Activated CD8-positive, alpha-beta memory T cell treated with anti-CD3 and anti-CD28 coated beads, Interleukin-2, amount 50 U/mL, for 24 hours (primary cell): Measurements from ENCODE around the gene GALNT9.

ENCODE experiments used
- DNase-seq: peaks from one replicate; pipeline ENCODE4 v3.0.0-alpha.2; 2020; ENCODE audit errors: extremely low read depth

GALNT9 gene

DNA sequence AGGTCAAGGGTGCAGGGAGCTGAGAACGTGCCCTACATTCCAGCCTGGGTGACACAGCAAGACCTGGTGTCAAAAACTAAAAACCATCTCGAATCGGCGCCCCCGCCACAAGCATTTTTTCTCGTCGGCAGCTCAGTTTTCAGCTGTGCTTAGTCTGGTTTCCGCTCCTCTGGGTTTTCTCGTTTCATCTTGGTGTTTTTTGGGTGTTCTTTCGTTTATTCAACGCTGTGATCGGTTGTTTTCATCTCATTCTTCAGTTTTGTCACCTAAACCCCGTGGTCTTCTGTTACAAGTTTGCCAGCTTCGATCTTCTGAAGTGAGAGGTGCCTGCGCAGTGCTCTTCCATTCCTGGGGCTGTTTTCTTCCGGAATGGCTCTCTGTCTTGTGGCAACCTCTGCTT is 143.7 kb downstream of the GALNT9 start:
- DNase-seq, result no peak

DNA sequence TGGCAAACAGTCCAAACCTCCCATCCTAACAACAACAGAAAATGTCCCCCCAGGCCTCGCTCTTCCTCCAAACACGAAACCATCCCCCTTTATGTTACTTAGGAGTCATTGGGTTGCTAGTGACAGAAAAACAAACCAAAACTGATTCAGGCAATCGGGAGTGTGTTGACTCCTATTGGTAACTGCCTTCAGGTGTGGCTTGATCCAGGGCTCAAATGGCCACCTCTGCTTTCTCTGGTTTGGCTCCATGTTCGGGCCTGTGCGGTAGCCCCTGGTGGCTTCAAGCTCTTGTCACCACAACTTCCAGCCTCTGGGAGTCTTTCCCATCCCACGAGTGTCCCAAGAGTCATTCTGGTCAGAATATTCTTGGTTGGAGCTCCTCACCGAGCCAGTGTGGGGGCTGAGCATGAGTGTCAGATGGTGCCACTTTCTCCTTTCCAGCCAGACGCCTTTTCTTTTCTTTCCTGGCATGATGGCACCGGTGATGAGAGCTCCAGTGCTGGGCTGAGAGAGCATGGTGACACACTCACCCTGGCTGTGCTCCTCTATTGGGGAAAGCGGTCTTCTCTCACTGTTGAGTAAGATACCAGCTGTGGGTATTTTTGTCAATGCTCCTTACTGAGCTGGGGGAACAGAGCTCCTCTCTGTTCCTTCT is 146.6 kb downstream of the GALNT9 start:
- DNase-seq, result no peak

DNA sequence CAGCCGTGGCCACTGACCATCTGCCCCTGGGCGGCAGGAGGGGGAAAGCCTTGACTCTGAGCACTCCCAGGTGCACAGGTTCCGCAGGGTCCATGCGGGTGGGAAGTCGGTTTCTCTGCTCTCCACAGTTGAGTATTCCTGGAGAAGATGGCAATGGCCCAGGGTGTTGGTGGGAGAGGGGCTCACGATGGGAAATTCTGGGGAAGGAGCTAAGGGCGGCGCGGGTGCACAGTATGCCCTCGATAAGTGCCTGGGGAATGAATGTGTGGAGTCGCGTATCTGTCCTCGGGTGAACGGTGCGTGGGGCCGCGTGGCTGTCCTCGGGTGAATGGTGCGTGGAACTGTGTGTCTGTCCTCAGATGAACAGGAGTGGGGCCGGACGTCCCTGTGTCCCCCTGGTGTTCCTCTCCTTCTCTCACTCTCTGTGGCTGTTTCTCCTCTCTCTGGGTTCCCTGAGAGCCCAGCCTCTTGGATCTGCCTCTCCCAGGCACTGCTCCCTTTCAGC is 147.1 kb downstream of the GALNT9 start:
- no peak for DNase-seq

DNA sequence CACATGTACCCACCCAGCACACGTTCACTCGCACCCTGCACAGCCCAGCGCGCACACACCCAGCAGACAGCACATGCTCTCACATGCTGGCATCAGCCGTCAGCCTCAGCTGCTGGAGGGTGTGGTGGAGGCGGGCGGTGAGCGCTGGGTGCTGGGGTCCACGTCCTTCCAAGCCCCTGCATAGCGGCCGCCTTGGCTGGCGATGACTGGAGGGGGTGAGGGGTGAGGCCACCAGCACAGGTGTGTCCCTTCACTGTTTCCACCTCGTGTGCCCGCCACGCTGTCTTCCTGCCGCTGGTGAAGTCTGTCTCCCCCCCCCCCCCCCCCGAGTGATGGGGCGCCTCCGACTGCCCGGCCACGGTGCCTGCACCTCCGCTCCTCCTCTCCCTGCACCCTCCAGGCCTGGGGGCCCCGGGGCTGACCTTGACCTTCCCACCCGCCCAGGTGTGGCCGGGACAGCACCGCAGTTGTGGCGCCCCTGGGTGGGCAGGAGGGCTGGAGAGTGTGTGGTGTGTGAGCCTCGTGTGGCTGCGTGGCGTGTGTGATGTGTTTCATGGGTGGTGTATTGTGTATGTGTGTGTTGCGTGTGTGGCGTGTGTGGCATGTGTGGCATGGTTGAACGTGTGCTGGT is 147.7 kb downstream of the GALNT9 start:
- no peak for DNase-seq

DNA sequence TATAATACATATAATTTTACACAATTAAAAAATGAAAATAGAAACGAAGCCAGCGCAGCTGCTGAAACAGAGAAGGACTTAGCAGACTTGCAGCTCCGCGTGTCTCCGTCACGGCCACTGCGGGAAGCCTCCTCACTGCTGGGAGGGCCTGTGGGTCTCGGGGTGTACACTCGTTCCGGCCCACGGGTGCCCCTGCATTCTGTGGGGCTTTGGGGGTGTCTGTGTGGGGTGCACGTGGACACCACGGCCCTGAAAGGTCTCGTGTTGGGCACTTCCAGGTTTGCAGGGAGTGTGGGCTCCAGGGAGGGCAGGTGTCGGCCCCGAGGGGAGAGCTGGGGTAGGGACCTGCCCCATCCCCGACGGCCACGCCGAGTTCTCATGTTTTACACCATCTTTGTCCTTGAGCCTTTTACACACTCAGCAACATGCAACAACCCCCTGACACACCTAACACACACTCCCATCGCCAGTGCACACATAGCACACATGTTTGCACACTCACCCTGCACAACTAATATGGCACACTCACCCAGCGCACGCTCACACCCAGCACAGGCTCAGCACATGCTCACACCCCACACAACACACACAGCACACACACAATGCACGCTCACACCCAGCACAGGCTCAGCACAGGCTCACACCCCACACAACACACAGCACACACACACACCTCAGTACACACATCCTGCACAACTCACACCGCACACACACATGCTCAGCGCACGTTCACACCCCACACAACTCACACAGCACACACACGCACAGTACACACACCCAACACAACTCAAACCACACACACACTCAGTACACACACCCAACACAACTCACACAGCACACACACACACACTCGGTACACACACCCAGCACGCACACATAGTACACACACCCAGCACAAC is 148.5 kb downstream of the GALNT9 start:
- no peak for DNase-seq

DNA sequence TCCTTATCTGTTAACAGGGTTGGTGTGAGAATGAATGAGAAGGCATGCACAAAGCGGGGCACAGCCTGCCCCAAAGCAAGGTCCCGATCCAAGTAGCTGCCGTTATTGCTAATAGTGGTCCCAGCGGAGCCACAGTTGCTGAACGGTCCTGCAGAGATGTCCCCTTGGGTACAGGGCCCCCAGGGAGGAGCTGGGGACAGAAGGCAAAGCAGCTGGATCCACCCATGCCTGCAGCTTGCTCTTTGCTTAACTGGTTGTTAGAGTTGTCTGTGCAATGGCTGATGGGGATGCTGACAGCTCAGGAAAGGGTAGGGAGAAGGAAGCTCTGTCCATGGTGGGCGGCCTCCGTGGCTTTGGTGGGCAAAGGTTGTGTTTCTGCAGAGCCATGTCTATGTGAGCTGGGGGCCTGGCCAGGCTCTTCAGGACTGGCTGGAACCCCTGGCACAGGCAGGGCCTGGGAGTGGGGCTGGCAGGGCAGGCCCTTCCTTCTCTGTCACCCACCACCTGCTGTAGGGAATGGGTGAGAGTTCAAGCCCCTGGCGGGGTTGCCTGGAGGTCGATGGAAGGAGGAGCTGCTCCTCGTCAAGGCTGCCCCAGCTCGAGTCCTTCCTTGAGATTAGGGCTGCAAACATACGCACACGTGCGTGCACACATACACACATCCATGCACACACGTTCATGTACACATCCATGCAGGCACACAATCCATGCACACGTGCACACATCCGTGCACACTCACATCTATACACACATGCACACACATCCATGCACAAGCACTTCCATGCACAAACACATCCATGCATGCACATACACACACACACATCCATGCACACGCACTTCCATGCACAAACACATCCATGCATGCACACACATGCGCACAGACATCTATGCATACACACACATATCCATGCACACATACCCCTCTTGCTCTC is 149.7 kb downstream of the GALNT9 start:
- DNase-seq, result no peak

DNA sequence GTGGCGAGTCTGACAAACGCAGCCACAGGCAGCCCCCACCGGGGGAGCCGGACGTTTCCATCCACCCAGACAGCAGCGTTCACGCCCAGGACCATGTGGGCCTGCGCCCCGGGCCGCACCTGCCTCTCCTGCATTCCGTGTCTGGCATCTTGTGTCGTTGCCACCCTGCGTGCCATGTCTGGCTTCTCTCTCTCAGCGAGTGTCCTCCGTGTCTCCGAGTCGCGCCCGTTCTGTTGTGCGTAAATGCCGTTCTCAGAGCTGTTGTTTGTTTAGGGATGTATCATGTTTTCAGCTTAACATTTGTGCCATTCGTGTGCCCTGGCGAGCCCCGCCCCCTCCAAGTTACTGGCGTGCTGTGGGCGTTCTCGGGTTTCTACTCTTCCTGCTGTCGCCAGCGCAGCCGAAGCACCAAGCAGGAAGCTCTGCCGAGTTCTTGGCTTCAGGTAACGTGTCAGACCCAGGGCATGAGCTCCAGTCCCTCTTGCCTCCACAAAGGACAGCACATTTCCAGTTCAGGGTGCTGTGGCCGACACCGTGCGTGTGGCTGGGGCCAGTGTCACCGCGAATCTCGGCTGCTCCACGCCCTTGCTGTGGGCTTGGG is 150.5 kb downstream of the GALNT9 start:
- no peak for DNase-seq

DNA sequence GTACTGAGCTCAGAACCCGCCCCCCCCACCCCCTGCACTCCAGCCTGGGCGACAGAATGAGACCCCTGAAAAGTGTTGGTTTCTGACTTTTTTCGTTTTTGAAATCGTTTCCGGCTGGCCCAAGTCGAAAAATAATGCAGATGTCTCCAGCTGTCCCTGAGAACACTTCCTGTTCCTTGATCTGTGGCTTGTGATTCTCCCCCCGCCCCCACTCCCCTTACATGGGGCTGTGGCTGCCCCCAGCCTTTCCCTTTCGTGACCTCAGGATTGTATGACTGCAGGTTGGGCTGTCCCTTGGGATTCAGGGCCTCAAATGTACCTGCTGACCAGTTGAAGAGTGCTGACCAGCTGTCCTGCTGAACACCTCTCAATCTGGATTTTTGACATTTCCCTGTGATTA is 151.1 kb downstream of the GALNT9 start:
- DNase-seq, result no peak

DNA sequence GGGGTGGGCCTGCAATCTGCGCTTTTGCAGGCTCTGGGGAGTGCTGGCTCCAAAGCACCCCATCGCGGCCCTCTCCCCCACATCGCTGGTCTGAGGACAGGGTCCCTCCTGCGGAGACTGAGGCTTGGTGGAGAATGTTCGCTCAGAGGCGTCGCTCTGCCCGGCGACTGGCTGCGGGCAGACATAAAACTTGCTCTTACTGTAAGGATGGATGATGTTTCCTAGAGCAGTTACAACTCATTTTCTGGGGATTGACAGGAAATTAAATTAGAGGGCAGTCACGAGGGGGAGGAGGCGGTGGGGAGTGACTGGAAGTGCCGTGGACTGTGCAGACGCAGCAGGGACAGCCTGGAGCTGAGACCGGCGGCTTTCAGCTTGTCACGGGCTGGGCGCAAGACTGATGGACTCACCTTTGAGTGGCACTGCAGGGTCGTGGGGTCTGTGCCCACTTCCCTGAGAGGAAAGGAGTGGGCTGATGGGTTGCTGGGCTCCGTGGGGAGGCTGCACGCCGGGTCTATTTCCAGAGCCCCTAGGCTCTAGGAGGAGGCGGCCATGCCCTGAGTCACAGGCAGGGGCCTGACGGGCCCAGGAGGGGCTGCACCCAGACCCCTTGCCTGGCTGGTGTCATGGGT is 152.4 kb downstream of the GALNT9 start:
- DNase-seq, result no peak

DNA sequence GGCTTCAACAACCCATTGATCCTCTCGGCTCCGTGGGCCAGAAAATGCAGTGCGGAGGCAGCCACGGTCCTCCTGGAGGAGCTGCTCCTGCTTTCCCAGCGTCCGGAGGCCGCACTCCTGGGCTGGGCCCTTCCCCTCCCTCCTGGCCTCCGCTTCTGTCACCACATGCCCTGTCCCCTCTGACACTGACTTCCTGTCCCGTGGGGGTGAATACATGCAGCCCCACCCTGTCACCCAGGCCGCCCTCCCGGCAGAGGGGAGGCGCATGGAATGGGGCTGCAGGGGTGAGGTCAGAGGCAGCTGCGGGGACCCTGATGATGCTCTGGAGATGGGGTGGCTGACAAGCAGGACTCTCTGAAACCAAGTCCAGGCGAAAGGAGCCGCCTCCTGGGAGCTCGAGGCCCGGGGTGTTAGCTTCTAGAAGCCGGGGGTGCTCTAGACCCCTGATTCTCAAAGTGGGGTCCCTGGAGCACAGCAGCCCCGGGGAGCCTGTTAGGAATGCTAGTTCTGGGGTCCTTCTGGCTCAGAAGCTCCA is 152.9 kb downstream of the GALNT9 start:
- DNase-seq, result no peak

DNA sequence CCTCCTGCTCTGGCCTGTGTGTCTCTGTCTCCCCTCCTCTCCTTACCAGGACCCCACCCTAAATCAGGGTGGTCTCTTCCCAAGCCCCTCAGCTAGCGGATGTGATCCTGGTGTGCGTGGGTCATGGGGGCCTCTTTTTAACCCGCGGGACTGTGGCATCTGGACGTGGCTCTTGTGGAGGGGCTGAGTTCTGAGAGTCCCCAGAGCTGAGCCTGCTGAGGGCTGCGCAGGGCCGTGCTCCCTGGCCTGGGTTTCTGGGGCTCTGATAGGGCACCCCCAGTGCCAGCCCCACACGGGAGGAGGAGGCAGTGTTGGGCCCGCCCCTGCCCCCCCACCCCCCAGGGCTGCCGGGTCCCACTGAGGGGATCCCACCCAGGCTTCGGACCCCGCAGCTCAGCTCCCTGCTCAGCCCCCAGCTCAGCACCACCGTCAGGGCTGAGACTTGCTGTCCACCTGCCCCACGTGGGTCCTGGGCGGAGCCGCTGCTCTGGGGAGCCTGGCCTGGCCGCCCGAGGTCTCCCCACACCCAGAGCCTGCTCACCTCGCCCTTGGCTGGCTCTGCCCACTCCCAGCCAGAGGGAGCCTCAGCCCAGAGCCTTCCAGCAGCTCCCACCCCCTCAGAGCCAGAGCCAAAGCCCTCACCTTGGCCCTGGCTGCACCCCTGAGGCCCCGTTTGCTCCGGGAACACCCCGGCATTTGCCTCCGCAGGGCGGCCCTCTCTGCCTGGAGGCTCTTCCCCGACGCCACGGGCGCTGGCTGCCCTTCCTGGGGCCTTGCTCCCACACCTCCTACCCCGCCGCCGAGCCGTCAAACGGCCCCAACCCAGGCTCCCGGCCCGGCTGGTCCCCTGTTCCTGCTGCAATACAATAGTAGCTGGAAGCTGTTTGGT is 153.6 kb downstream of the GALNT9 start:
- no peak for DNase-seq

DNA sequence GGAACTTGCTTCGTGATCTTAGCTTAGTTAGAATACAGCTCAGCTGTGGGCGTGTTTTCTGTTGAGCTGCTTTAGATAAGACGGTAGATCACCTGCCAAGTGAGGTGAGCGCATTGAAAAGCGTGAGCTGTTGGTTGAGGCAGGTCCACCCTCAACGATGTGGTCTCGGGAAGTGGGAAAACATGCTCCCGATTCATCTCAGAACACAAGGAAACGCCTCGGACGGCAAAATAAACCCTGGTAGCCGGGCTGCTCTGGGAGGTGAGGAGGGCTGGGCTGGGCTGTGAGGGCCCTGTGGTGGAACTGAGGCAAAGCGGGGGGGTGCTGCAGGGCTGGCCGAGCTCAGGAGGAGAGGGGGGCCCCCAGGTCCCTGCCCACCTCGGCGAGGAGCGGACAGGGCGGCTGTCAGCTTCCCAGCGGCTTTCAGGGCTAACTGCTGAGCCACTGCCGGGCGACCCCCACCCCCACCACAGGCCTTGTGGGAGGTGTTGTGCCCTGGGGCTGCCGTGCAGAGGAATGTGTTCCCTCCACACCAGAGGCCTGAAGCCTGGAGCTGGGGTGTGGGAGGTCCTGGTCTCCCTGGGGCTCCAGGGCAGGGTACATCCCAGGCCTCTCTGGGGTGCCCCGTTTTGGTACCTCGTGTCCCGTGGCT is 154.4 kb downstream of the GALNT9 start:
- no peak for DNase-seq

DNA sequence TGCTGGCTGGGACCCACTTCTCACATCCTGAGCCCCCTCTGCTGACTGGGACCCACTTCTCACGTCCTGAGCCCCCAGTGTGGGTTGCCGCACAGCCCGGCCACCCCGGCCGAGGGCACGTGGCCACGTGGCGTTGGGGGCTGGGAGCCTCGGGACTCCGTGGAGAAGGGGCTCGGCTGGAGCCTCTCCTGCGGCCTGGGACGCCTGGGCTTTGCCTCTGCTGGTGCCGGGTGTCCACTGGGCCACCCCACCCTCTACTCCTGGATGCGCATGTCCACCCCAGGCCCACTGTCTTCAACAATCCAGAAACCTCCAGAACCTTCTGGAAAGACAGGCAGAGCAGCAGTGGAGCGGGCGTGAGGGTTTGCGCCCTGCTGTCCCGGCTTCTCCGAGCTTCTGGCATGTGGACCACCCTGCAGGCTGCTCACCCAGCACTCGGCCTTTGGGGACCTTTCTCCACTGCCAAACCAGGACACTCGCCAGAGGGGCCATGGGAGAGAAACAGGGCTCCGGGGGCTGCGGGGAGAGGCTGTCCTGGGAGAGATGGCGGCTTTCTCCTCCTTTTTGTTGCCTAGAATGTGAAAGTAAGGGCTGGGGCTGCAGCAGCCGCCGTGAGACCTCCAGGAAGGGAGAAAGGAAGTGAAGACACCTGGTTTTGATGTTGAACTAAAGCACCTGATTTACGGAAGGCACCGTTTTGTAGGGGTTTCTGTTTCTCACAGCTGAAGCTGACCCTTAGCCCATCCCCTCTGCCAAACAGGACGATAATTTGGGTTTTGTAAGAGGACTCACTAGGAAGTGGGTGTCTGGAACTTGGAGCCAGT is 155.2 kb downstream of the GALNT9 start:
- DNase-seq, result no peak

DNA sequence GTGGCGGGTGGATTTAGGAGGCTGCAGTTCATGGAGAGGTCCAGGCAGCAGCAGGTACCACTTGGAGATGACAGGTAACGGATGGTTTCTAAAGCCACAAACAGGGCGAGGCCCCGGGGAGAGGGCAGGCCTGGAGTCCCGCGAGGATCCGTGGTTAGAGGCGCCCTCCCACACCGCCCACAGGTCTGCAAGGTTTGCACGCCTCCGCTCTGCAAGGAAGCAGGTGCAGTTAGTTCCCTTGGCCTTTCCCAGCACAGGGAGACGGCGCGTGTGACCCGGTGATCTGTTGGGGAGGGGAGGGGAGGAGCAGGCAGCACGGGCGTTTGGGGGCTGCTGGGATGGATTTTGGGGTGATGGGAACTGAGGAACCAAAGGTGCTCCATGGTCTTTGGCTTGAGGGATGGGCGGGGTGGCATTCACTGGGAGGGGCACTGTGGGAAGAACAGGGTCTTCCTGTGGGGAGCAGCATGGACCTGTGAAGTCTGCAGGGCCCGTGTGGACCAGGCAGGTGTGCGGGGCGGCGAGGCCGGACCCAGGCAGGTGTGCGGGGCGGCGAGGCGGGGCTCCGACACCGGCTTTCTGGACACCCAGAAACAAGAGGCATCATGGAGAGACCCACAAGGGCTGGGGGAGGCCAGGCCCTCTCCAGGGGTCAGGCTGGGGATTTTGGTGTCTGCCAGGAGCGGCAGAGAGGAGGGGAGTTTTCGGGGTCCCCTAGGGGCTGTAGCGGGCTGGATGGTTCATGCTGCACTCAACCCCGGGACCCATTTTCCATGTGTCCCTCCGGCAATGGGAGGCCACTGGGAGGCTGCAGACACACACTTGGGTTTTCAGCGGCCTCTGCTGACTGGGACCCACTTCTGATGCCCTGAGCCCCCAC is 156.0 kb downstream of the GALNT9 start:
- DNase-seq, result no peak

DNA sequence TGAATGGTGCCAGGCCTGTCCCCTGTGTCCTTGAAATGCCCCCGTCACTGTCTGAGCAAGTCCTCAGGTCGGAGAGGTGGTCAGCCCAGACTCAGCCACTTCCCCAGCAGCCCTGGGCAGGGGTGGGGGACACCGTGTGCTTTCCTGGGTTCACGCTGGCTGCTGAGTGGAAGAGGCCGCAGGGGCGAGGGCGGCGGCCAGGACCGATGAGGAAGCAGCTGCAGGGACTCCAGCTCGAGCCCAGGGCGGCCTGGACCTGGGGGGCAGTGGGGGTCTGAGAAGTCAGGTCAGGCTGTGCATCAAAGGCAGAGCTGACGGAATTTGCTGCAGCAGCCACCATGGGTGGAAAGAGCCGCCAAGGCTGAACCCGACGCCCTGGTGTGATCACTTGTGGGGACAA is 156.8 kb downstream of the GALNT9 start:
- no peak for DNase-seq

DNA sequence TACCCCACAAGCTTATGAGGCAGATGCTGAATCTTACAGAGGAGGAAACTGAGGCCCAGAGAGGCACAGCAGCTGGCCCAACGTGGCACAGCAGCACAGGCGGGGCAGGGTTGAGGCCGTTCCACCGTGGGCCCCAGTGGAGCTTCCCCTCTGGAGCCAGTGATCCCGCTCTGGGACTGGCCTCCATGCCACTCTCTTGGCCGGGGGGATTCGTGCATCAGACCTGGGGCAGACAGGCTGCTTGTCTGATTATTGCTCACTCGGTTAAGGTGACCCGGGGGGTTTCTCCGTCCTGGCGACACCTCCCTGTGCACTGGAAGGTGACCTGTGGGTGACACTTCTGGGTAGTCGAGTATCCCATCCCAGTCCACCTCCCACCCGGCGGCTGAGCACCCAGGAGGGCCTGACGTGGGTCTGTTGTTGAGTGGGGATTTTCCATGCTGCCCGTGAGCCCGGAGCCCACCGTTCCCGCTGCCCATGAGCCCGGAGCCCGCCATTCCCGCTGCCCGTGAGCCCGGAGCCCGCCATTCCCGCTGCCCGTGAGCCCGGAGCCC is 157.3 kb downstream of the GALNT9 start:
- DNase-seq, result no peak
